Activated CD4-positive, alpha-beta memory T cell treated with anti-CD3 and anti-CD28 coated beads, Interleukin-2, amount 10 ng/mL, durations not matched to agents 7 days and 5 days (primary cell): ENCODE measurements around the gene TBX3. TPM values are rescaled to one million over a fixed set of nuclear protein-coding genes. Genes with fewer than 3 reads are reported as not detected.

ENCODE experiments used
- CTCF ChIA-PET: fragments of 350-600 bp; sonication (Branson Sonifier 250); formaldehyde crosslinking; loops from one replicate; lab custom pipeline; 2021; ENCODE audit warnings: antibody characterized with exemption, inconsistent platforms; lab: Charles Lee
- POLR2A ChIA-PET: fragments of 350-600 bp; sonication (Branson Sonifier 250); formaldehyde crosslinking; loops from one replicate; lab custom pipeline; 2021; ENCODE audit warnings: antibody characterized with exemption; lab: Charles Lee
- DNase-seq: peaks from one replicate; pipeline ENCODE4 v3.0.0-alpha.2; 2020
- H3K27ac Mint-ChIP-seq: one replicate; pipeline ENCODE4 v1.8.0; 2021; ENCODE audit warnings: mild to moderate bottlenecking, mixed read lengths
- H3K27me3 Mint-ChIP-seq: one replicate; pipeline ENCODE4 v1.8.0; 2021; ENCODE audit warnings: mixed read lengths
- H3K36me3 Mint-ChIP-seq: one replicate; pipeline ENCODE4 v1.8.0; 2021; ENCODE audit warnings: low read depth, mixed read lengths
- H3K4me1 Mint-ChIP-seq: one replicate; pipeline ENCODE4 v1.8.0; 2021; ENCODE audit warnings: mixed read lengths
- H3K4me3 Mint-ChIP-seq: one replicate; pipeline ENCODE4 v1.8.0; 2021; ENCODE audit warnings: mild to moderate bottlenecking, mixed read lengths
- H3K9me3 Mint-ChIP-seq: one replicate; pipeline ENCODE4 v1.8.0; 2021; ENCODE audit warnings: mixed read lengths
- total RNA-seq, 2 experiments: library from RNA; stranded (reverse); gene quantifications; one replicate each; pipeline ENCODE4 v1.2.3, GENCODE V29; 2021

Gene TBX3
- total RNA-seq, 2 experiments from 2014 or later = not detected

- no peak overlapping the region for H3K27ac Mint-ChIP-seq
- H3K4me3 Mint-ChIP-seq = no peak overlapping the region
- ChIA-PET POLR2A (no interaction called here), CTCF (no interaction called here)
- H3K36me3 Mint-ChIP-seq = no peaks in the 10 kb centered on the region
- H3K9me3 Mint-ChIP-seq = no peaks in the 10 kb centered on the region
- no peak for DNase-seq
- H3K27me3 Mint-ChIP-seq = no peaks in the 10 kb centered on the region
- no peaks in the 10 kb centered on the region for H3K4me1 Mint-ChIP-seq
Observed at GRCh38 chr12:114648711-114649110, 35.3 kb downstream of the TBX3 start.

- Mint-ChIP-seq H3K4me1 (no peaks in the 10 kb centered on the region), H3K27ac (no peak overlapping the region), H3K36me3 (no peaks in the 10 kb centered on the region), H3K27me3 (no peaks in the 10 kb centered on the region), H3K4me3 (no peak overlapping the region), H3K9me3 (no peaks in the 10 kb centered on the region)
- ChIA-PET CTCF (no interaction called here), POLR2A (no interaction called here)
- no peak for DNase-seq
Observed at GRCh38 chr12:114638790-114639435, 45.1 kb downstream of the TBX3 start.

GRCh38 chr12:114636723-114637480 is 47.1 kb downstream of the TBX3 start:
- ChIA-PET POLR2A (no interaction called here), CTCF (interaction anchor here (1.1 kb wide), 1 partner anchor 657 kb away, joined by 4 read pairs; no protein-coding TSS in a partner anchor)
- Mint-ChIP-seq H3K4me3 (no peak overlapping the region), H3K27ac (no peak overlapping the region), H3K9me3 (no peaks in the 10 kb centered on the region), H3K27me3 (no peaks in the 10 kb centered on the region), H3K4me1 (no peaks in the 10 kb centered on the region), H3K36me3 (no peaks in the 10 kb centered on the region)
- no peak for DNase-seq

GRCh38 chr12:114631242-114631641 is 52.7 kb downstream of the TBX3 start:
- POLR2A ChIA-PET = no interaction called here
- no peaks in the 10 kb centered on the region for H3K4me1 Mint-ChIP-seq
- no peak for DNase-seq
- no peaks in the 10 kb centered on the region for H3K27me3 Mint-ChIP-seq
- no peak overlapping the region for H3K27ac Mint-ChIP-seq
- CTCF ChIA-PET = no interaction called here
- no peaks in the 10 kb centered on the region for H3K36me3 Mint-ChIP-seq
- H3K4me3 Mint-ChIP-seq = no peak overlapping the region
- no peaks in the 10 kb centered on the region for H3K9me3 Mint-ChIP-seq

- no peaks in the 10 kb centered on the region for H3K4me1 Mint-ChIP-seq
- DNase-seq = no peak
- H3K36me3 Mint-ChIP-seq = no peaks in the 10 kb centered on the region
- H3K4me3 Mint-ChIP-seq = no peak overlapping the region
- CTCF ChIA-PET = no interaction called here
- no peak overlapping the region for H3K27ac Mint-ChIP-seq
- H3K27me3 Mint-ChIP-seq = no peaks in the 10 kb centered on the region
- H3K9me3 Mint-ChIP-seq = no peaks in the 10 kb centered on the region
- POLR2A ChIA-PET = no interaction called here
Observed at GRCh38 chr12:114628199-114628598, 55.8 kb downstream of the TBX3 start.

GRCh38 chr12:114627393-114627792 is 56.6 kb downstream of the TBX3 start:
- DNase-seq = no peak
- CTCF ChIA-PET = interaction anchor here (0.6 kb wide), 1 partner anchor 563 kb away, joined by 3 read pairs; no protein-coding TSS in a partner anchor
- Mint-ChIP-seq H3K4me1 (no peaks in the 10 kb centered on the region), H3K27ac (no peak overlapping the region), H3K9me3 (no peaks in the 10 kb centered on the region), H3K4me3 (no peak overlapping the region), H3K27me3 (no peaks in the 10 kb centered on the region), H3K36me3 (no peaks in the 10 kb centered on the region)
- POLR2A ChIA-PET = no interaction called here

- Mint-ChIP-seq H3K9me3 (no peaks in the 10 kb centered on the region), H3K27me3 (no peaks in the 10 kb centered on the region), H3K36me3 (no peaks in the 10 kb centered on the region), H3K27ac (no peak overlapping the region), H3K4me3 (no peak overlapping the region), H3K4me1 (no peaks in the 10 kb centered on the region)
- DNase-seq = peak; percentile 19
- POLR2A ChIA-PET = no interaction called here
- CTCF ChIA-PET = interaction anchor here (0.9 to 1.8 kb wide), 2 partner anchors 11 to 1292 kb away, joined by 3 to 7 read pairs; no protein-coding TSS in a partner anchor
Observed at GRCh38 chr12:114625294-114625851, 58.6 kb downstream of the TBX3 start.

GRCh38 chr12:114623737-114624136 is 60.2 kb downstream of the TBX3 start:
- Mint-ChIP-seq H3K27ac (no peak overlapping the region), H3K4me3 (no peak overlapping the region), H3K36me3 (no peaks in the 10 kb centered on the region), H3K4me1 (no peaks in the 10 kb centered on the region), H3K27me3 (no peaks in the 10 kb centered on the region), H3K9me3 (peaks cover 3% of the 10 kb centered on the region)
- POLR2A ChIA-PET = no interaction called here
- CTCF ChIA-PET = no interaction called here
- no peak for DNase-seq
